ENCODE data around the gene CD44. TPM values are rescaled to one million over a fixed set of nuclear protein-coding genes. Genes with fewer than 3 reads are reported as not detected.

The CD44 gene
- total and polyA plus RNA-seq, 8 donors: 332 to 693 (median 504) TPM

DNA sequence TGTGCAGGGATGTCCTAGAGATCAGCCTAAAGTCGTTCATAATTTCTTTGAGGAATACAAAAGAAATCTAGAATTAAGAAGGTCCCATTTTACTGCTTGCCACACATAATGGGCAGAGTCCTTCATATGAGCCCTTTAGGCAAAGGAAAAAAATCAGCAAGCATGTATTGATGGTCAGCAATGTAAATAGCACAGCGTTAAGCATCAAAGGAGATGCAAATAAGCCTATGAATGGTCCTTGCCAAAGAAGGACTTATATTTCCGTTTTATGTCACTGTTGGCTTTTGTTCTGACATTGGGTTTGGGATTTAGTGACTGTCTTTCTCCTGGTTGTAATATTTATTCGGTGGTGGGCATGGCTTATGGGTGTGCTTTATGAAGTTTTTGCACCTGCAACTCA is 69.8 kb downstream of the CD44 start:
- intact Hi-C loops (cut with DNase I): no loop called here
- H3K36me3 ChIP-seq: peaks cover 3 to 82% of the 10 kb centered on the region in 2 donors

DNA sequence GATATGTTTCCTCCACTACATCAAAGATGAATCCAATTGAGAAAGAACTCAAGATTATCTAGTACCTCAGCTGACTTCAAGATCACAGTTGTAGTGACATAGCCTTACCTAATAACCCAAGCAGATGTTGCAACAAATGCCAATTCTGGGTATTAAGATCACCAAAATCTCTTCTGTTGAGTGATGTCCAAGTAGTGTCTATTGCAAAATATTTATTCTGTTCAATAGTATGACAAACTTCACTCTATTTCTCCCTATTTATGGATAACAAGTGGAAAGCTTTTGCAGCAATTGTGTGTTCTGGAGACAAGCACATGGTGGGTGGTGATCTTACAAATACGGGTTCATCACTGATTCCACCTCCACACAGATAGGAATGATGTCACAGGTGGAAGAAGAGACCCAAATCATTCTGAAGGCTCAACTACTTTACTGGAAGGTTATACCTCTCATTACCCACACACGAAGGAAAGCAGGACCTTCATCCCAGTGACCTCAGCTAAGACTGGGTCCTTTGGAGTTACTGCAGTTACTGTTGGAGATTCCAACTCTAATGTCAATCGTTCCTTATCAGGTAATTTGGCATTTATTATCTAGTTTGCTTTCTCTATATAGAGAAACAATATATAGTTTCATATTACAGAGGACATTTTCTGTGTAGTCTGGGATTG is 72.0 kb downstream of the CD44 start:
- no peaks in the 10 kb centered on the region for H3K27me3 ChIP-seq
- DNase-seq (no peak), ATAC-seq (no peak)
- H3K9me3 ChIP-seq: no peaks in the 10 kb centered on the region
- no peak overlapping the region for H3K4me3 ChIP-seq
- H3K4me1 ChIP-seq: peaks cover 6 to 57% of the 10 kb centered on the region in 2 donors
- H3K36me3 ChIP-seq: peaks cover 3 to 76% of the 10 kb centered on the region in 2 donors
- intact Hi-C loops (cut with DNase I): no loop called here
- H3K27ac ChIP-seq: peak overlapping the region in 1 of 2 donors; percentile 94
- TF ChIP-seq, protein P1, sequence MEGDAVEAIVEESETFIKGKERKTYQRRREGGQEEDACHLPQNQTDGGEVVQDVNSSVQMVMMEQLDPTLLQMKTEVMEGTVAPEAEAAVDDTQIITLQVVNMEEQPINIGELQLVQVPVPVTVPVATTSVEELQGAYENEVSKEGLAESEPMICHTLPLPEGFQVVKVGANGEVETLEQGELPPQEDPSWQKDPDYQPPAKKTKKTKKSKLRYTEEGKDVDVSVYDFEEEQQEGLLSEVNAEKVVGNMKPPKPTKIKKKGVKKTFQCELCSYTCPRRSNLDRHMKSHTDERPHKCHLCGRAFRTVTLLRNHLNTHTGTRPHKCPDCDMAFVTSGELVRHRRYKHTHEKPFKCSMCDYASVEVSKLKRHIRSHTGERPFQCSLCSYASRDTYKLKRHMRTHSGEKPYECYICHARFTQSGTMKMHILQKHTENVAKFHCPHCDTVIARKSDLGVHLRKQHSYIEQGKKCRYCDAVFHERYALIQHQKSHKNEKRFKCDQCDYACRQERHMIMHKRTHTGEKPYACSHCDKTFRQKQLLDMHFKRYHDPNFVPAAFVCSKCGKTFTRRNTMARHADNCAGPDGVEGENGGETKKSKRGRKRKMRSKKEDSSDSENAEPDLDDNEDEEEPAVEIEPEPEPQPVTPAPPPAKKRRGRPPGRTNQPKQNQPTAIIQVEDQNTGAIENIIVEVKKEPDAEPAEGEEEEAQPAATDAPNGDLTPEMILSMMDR (IDR thresholded peaks at IDR 0.05): no peak

More for the DNA sequence above, 69.8 kb downstream of the CD44 start:
- DNase-seq: no peak
- Histone ChIP-seq H3K27ac (peak overlapping the region in 1 of 2 donors; percentile 24), H3K4me3 (no peak overlapping the region), H3K27me3 (no peaks in the 10 kb centered on the region), H3K9me3 (no peaks in the 10 kb centered on the region), H3K4me1 (peaks cover 0 to 42% of the 10 kb centered on the region in 2 donors)
- ATAC-seq: no peak
- TF ChIP-seq, protein P1 (IDR thresholded peaks at IDR 0.05): no peak

- TF ChIP-seq, protein P1 (IDR thresholded peaks at IDR 0.05): no peak
- ATAC-seq: peak; percentile 27
Observed at GRCh38 chr11:35211952-35212351, 73.0 kb downstream of the CD44 start.

DNA sequence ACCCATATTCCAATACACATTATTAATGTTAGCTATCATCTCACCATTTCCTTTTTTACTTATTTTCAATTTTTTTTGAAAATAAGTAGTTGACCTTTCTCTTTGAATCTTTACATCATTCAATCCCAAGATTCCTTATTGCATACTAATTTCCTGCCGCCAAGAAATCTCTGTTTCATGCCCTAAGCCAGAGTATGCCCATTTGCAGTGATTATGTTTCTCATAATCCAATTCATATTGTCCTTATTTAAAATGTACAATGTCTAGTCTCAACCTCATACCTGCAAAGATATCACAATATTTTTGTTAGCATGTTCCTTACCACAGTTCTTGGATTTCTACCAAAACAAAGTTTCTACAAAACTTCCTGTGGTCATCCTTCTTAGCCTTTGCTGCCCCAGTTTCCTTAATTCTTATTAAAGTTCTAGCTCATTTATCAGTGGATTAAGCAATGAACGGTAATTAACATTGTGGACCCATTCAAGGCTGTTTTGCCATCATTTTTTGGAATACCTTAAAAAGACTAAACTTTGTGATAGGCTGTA is 75.3 kb downstream of the CD44 start:
- Histone ChIP-seq H3K36me3 (peaks cover 3 to 76% of the 10 kb centered on the region in 2 donors), H3K4me1 (peaks cover 6 to 69% of the 10 kb centered on the region in 2 donors), H3K4me3 (no peak overlapping the region), H3K27ac (peak overlapping the region; percentile 27 to 94), H3K9me3 (no peaks in the 10 kb centered on the region), H3K27me3 (no peaks in the 10 kb centered on the region)
- ATAC-seq: no peak
- no peak for DNase-seq
- intact Hi-C loops (cut with DNase I): no loop called here
- TF ChIP-seq, protein P1 (IDR thresholded peaks at IDR 0.05): no peak

More at GRCh38 chr11:35211952-35212351, 73.0 kb downstream of the CD44 start:
- Histone ChIP-seq H3K27ac (peak overlapping the region; percentile 75 to 94), H3K27me3 (no peaks in the 10 kb centered on the region), H3K4me1 (peaks cover 6 to 65% of the 10 kb centered on the region in 2 donors), H3K9me3 (no peaks in the 10 kb centered on the region), H3K36me3 (peaks cover 3 to 76% of the 10 kb centered on the region in 2 donors), H3K4me3 (no peak overlapping the region)
- no peak for DNase-seq
- intact Hi-C loops (cut with DNase I): no loop called here

- peaks cover 3 to 76% of the 10 kb centered on the region in 2 donors for H3K36me3 ChIP-seq
- H3K9me3 ChIP-seq: no peaks in the 10 kb centered on the region
- H3K4me3 ChIP-seq: no peak overlapping the region
- H3K27ac ChIP-seq: peak overlapping the region; percentile 27 to 94
- no peaks in the 10 kb centered on the region for H3K27me3 ChIP-seq
- TF ChIP-seq, protein P1 (IDR thresholded peaks at IDR 0.05): no peak
- ATAC-seq (peak; percentile 70), DNase-seq (no peak)
- H3K4me1 ChIP-seq: peaks cover 6 to 69% of the 10 kb centered on the region in 2 donors
- intact Hi-C loops (cut with DNase I): no loop called here
Observed at GRCh38 chr11:35214792-35215193, 75.8 kb downstream of the CD44 start.

All from left lung (tissue), 10 donors.